Liver (tissue), 9 donors: Measurements from ENCODE around the gene ABCC1. TPM values are rescaled to one million over a fixed set of nuclear protein-coding genes. Genes with fewer than 3 reads are reported as not detected.

Experiments
- DNase-seq: peaks from one replicate; pipeline ENCODE4 v3.0.0-alpha.2; 2017; ENCODE audit warnings: low spot score
- H3K27ac ChIP-seq, 2 donors: one replicate each; pipeline ENCODE4 v1.7.0; 2013; ENCODE audit warnings: inconsistent platforms in 2 of 2, low read length in 2 of 2, control low read depth in 1 of 2, low read depth in 1 of 2, mild to moderate bottlenecking in 1 of 2
- H3K27me3 ChIP-seq, 4 donors: one replicate each; pipeline versions ENCODE4 v1.6.1 to v1.7.0; 2013; ENCODE audit warnings: low read length in 3 of 4, inconsistent platforms in 1 of 4, mild to moderate bottlenecking in 1 of 4, moderate library complexity in 1 of 4; ENCODE audit not compliant: control insufficient read depth in 4 of 4, insufficient read depth in 4 of 4
- H3K36me3 ChIP-seq, 4 donors: one replicate each; pipeline versions ENCODE4 v1.6.1 to v1.7.0; 2013; ENCODE audit warnings: low read length in 3 of 4, mild to moderate bottlenecking in 3 of 4, low read depth in 1 of 4, moderate library complexity in 1 of 4; ENCODE audit not compliant: control insufficient read depth in 4 of 4, insufficient read depth in 3 of 4
- H3K4me1 ChIP-seq, 4 donors: one replicate each; pipeline versions ENCODE4 v1.6.1 to v1.7.0; 2013; ENCODE audit warnings: low read length in 3 of 4, mild to moderate bottlenecking in 3 of 4, moderate library complexity in 1 of 4; ENCODE audit not compliant: control insufficient read depth in 4 of 4, insufficient read depth in 4 of 4
- H3K4me3 ChIP-seq, 3 donors: one replicate each; pipeline versions ENCODE4 v1.6.1 to v1.7.0; 2013; ENCODE audit warnings: low read length in 3 of 3, control low read depth in 1 of 3, low read depth in 1 of 3, mild to moderate bottlenecking in 1 of 3
- H3K9ac ChIP-seq, 2 donors: one replicate each; pipeline ENCODE4 v1.7.0; 2013; ENCODE audit warnings: low read length in 2 of 2, mild to moderate bottlenecking in 2 of 2, moderate library complexity in 2 of 2, control low read depth in 1 of 2, low read depth in 1 of 2
- H3K9me3 ChIP-seq, 4 donors: one replicate each; pipeline versions ENCODE4 v1.6.1 to v1.7.0; 2013; ENCODE audit warnings: low read length in 3 of 4; ENCODE audit not compliant: control insufficient read depth in 4 of 4
- ATF3 ChIP-seq: IDR thresholded peaks from 2 replicates; pipeline ENCODE4 v1.6.1; 2016; ENCODE audit warnings: antibody characterized with exemption
- EGR1 ChIP-seq, 2 donors: IDR thresholded peaks; 2 replicates each; pipeline ENCODE4 v1.6.1; 2016 to 2018; ENCODE audit warnings: antibody characterized with exemption in 2 of 2, low read depth in 2 of 2
- FOXA1 ChIP-seq: IDR thresholded peaks from 2 replicates; pipeline ENCODE4 v1.6.1; 2016; ENCODE audit warnings: antibody characterized with exemption
- GABPA ChIP-seq, 2 donors: IDR thresholded peaks in 1 of 2; conservative IDR thresholded peaks in 1 of 2; 2 replicates each; pipeline ENCODE4 v1.6.1; 2016; ENCODE audit warnings: antibody characterized with exemption in 2 of 2, mild to moderate bottlenecking in 1 of 2, moderate library complexity in 1 of 2
- HNF4A ChIP-seq, 2 donors: conservative IDR thresholded peaks; 2 replicates each; pipeline ENCODE4 v1.6.1; 2016; ENCODE audit warnings: antibody characterized with exemption in 2 of 2, mild to moderate bottlenecking in 2 of 2
- HNF4G ChIP-seq: IDR thresholded peaks from 2 replicates; pipeline ENCODE4 v1.6.1; 2016; ENCODE audit warnings: antibody characterized with exemption
- MAX ChIP-seq: IDR thresholded peaks from 2 replicates; pipeline ENCODE4 v1.6.1; 2016; ENCODE audit warnings: antibody characterized with exemption
- NR2F2 ChIP-seq: IDR thresholded peaks from 2 replicates; pipeline ENCODE4 v1.6.1; 2016; ENCODE audit warnings: antibody characterized with exemption
- RAD21 ChIP-seq, 2 donors: IDR thresholded peaks; 2 replicates each; pipeline ENCODE4 v1.6.1; 2016; ENCODE audit warnings: antibody characterized with exemption in 2 of 2, mild to moderate bottlenecking in 2 of 2
- RXRA ChIP-seq, 2 donors: IDR thresholded peaks; 2 replicates each; pipeline ENCODE4 v1.6.1; 2017 to 2018; ENCODE audit warnings: antibody characterized with exemption in 2 of 2, mild to moderate bottlenecking in 1 of 2
- SP1 ChIP-seq: IDR thresholded peaks from 2 replicates; pipeline ENCODE4 v1.6.1; 2018; ENCODE audit warnings: antibody characterized with exemption, mild to moderate bottlenecking
- TAF1 ChIP-seq: conservative IDR thresholded peaks from 2 replicates; pipeline ENCODE4 v1.6.1; 2016; ENCODE audit warnings: antibody characterized with exemption, mild to moderate bottlenecking
- WGBS: extraction: QIAGEN DNeasy Blood & Tissue Kit; methylation state at CpG from one replicate; pipeline ENCODE4 v1.1.7; 2013; 5-methylcytosine and 5-hydroxymethylcytosine counted together
- polyA plus RNA-seq, 2 donors: library from polyadenylated mRNA; stranded (reverse) in 1 of 2; unstranded in 1 of 2; fragments of 200-250 nt in 1 of 2; fragments of >200 nt in 1 of 2; fragmentation: Nextera tagmentation in 1 of 2; extraction: Ambion mirVana in 1 of 2; gene quantifications; one replicate each; pipeline versions ENCODE4 v1.2.1 to v1.2.3, GENCODE V29; 2013 to 2015
- total RNA-seq, 2 donors: library from RNA; depleted of rRNA; stranded (reverse); fragments of >200 nt; gene quantifications; one replicate each; pipeline ENCODE4 v1.2.3, GENCODE V29; 2014
- TF ChIP-seq, protein P1 (sequence below): fragments of 150-350 bp; IDR thresholded peaks from 2 replicates; pipeline ENCODE4 v1.5.1; 2017; ENCODE audit warnings: improper control_type of control experiment, low read depth, low read length; ENCODE audit not compliant: missing input control
- TF ChIP-seq, protein P2 (sequence below): IDR thresholded peaks from 2 replicates; pipeline ENCODE4 v1.6.1; 2016; ENCODE audit warnings: antibody characterized with exemption, mild to moderate bottlenecking
- donor health status: healthy.
- donor health status: healthy.
- donor health status: healthy.
- donor health status: healthy.
- donor health status: healthy.

Gene ABCC1
- total and polyA plus RNA-seq, 4 donors = 0.85 to 7.7 (median 4.2) TPM

DNA sequence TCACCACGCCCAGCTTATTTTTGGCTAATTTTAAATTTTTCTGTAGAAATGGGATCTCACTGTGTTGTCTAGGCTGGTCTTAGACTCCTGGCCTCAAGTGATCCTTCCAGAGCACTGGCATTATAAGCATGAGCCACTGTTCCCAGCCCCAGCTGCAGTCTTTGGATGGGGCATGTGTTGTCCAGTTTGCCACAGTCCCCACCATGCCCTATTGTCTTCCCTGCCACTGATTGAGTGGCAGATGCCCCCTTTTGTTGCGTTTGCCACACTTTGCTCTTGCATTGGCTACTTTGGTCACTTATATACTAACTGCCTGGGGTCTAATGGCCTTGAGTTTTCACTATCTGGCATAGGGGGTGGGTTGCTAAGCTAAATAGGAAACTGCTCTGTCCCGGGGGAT, 60.8 kb downstream of the ABCC1 start:
- H3K36me3 ChIP-seq = peaks cover 0 to 3% (median 0%) of the 10 kb centered on the region in 4 donors
- DNase-seq = no peak

GRCh38 chr16:16012144-16012543, 62.7 kb downstream of the ABCC1 start:
- DNase-seq = no peak
- H3K27ac ChIP-seq = no peak overlapping the region
- WGBS = 96% methylated on average over 5 of the region's 5 CpGs
- TF ChIP-seq, protein P1, sequence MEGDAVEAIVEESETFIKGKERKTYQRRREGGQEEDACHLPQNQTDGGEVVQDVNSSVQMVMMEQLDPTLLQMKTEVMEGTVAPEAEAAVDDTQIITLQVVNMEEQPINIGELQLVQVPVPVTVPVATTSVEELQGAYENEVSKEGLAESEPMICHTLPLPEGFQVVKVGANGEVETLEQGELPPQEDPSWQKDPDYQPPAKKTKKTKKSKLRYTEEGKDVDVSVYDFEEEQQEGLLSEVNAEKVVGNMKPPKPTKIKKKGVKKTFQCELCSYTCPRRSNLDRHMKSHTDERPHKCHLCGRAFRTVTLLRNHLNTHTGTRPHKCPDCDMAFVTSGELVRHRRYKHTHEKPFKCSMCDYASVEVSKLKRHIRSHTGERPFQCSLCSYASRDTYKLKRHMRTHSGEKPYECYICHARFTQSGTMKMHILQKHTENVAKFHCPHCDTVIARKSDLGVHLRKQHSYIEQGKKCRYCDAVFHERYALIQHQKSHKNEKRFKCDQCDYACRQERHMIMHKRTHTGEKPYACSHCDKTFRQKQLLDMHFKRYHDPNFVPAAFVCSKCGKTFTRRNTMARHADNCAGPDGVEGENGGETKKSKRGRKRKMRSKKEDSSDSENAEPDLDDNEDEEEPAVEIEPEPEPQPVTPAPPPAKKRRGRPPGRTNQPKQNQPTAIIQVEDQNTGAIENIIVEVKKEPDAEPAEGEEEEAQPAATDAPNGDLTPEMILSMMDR = no peak
- TF ChIP-seq GABPA (IDR thresholded peaks at IDR 0.05 in 1 of 2, conservative IDR thresholded peaks at IDR 0.05 in 1 of 2) = no peak
- no peak for TF ChIP-seq TAF1
- TF ChIP-seq RXRA (IDR thresholded peaks at IDR 0.05) = no peak
- TF ChIP-seq HNF4A (conservative IDR thresholded peaks at IDR 0.05) = no peak
- no peak for TF ChIP-seq FOXA1
- TF ChIP-seq ATF3 = no peak
- TF ChIP-seq RAD21 (IDR thresholded peaks at IDR 0.05) = no peak
- H3K27me3 ChIP-seq = peaks cover 0 to 2% (median 0%) of the 10 kb centered on the region in 4 donors
- H3K36me3 ChIP-seq = peaks cover 0 to 3% (median 0%) of the 10 kb centered on the region in 4 donors
- no peak overlapping the region for H3K9ac ChIP-seq
- no peaks in the 10 kb centered on the region for H3K9me3 ChIP-seq
- no peak overlapping the region for H3K4me3 ChIP-seq
- H3K4me1 ChIP-seq = peaks cover 0 to 6% (median 2%) of the 10 kb centered on the region in 4 donors

More for the DNA sequence above, 60.8 kb downstream of the ABCC1 start:
- Histone ChIP-seq H3K4me3 (no peak overlapping the region), H3K27me3 (no peaks in the 10 kb centered on the region), H3K9ac (no peak overlapping the region), H3K4me1 (peaks cover 0 to 6% (median 2%) of the 10 kb centered on the region in 4 donors), H3K9me3 (no peaks in the 10 kb centered on the region), H3K27ac (no peak overlapping the region)
- WGBS = 86% methylated on average over 3 of the region's 3 CpGs
- TF ChIP-seq EGR1 (IDR thresholded peaks at IDR 0.05; ENCODE audit: low read depth in 2 of 2) (no peak), ATF3 (no peak), SP1 (no peak), TAF1 (no peak), HNF4A (conservative IDR thresholded peaks at IDR 0.05) (no peak), NR2F2 (no peak), MAX (no peak), FOXA1 (no peak), RAD21 (IDR thresholded peaks at IDR 0.05) (no peak), HNF4G (no peak)
- TF ChIP-seq, protein P2, sequence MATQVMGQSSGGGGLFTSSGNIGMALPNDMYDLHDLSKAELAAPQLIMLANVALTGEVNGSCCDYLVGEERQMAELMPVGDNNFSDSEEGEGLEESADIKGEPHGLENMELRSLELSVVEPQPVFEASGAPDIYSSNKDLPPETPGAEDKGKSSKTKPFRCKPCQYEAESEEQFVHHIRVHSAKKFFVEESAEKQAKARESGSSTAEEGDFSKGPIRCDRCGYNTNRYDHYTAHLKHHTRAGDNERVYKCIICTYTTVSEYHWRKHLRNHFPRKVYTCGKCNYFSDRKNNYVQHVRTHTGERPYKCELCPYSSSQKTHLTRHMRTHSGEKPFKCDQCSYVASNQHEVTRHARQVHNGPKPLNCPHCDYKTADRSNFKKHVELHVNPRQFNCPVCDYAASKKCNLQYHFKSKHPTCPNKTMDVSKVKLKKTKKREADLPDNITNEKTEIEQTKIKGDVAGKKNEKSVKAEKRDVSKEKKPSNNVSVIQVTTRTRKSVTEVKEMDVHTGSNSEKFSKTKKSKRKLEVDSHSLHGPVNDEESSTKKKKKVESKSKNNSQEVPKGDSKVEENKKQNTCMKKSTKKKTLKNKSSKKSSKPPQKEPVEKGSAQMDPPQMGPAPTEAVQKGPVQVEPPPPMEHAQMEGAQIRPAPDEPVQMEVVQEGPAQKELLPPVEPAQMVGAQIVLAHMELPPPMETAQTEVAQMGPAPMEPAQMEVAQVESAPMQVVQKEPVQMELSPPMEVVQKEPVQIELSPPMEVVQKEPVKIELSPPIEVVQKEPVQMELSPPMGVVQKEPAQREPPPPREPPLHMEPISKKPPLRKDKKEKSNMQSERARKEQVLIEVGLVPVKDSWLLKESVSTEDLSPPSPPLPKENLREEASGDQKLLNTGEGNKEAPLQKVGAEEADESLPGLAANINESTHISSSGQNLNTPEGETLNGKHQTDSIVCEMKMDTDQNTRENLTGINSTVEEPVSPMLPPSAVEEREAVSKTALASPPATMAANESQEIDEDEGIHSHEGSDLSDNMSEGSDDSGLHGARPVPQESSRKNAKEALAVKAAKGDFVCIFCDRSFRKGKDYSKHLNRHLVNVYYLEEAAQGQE = no peak
